ENCODE measurements around the gene LGALS14. TPM values are rescaled to one million over a fixed set of nuclear protein-coding genes. Genes with fewer than 3 reads are reported as not detected.
"Not testable (repeated sequence)": the region's sequence is repeated elsewhere in the genome, so short reads cannot be mapped to it uniquely, and the experiment has no call there.

Gene LGALS14, protein sequence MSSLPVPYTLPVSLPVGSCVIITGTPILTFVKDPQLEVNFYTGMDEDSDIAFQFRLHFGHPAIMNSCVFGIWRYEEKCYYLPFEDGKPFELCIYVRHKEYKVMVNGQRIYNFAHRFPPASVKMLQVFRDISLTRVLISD
- 0.71 to 0.92 TPM (median 0.72 TPM) in 3 replicates for total RNA-seq

DNA sequence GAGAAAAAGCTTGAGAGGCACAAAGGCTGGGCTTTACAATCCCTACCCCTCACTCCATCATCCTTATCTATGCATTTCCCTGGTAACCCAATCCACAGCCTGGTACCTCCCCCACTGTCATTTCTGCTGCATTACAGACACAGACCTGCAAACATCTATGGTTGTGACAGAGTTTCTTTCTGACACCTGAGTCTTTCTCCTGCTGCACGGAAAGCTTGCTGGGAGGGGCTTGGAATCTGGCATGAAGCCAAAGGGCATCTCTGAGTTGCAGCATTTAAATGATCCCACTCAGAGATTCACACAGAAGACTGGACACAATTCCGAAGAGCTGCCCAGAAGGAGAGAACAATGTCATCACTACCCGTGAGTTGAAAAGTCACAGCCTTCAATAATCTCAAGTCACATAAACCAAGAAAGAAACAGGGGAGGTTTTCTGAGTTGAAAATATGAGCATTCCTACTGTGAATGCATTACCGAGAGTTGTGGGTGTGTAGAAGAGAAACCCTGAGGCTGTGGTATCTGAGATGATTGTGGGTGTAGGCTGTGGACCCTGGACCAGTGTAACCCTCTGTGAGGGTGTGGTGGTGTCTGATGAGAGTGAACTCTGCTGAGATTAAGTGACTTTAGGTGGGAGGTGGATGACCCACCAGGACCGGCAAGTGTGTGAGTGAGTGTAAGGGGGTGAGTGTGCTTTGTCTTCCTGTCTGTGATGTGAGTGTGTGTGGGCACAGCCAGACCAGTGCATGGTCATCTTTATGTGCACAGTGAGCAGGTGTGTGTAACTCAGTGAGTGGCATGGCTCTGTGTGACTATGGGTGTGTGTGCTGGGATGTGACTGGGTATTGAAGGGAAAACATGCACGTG lies at the start of gene LGALS14:
Gene LGALS14 (plus strand): TSS at position 301 of the 864 bp plus-strand sequence. CDS start 48 bp downstream, at position 349.
- no peak within 1 kb of the TSS for H3K4me3 Mint-ChIP-seq
- TF ChIP-seq, protein P1, sequence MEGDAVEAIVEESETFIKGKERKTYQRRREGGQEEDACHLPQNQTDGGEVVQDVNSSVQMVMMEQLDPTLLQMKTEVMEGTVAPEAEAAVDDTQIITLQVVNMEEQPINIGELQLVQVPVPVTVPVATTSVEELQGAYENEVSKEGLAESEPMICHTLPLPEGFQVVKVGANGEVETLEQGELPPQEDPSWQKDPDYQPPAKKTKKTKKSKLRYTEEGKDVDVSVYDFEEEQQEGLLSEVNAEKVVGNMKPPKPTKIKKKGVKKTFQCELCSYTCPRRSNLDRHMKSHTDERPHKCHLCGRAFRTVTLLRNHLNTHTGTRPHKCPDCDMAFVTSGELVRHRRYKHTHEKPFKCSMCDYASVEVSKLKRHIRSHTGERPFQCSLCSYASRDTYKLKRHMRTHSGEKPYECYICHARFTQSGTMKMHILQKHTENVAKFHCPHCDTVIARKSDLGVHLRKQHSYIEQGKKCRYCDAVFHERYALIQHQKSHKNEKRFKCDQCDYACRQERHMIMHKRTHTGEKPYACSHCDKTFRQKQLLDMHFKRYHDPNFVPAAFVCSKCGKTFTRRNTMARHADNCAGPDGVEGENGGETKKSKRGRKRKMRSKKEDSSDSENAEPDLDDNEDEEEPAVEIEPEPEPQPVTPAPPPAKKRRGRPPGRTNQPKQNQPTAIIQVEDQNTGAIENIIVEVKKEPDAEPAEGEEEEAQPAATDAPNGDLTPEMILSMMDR (IDR thresholded peaks at IDR 0.05; ENCODE audit: unreplicated experiment) = no peak
- H3K4me1 Mint-ChIP-seq = peaks cover 16% of the 10 kb centered on the region
- peak in 1 of 2 experiments; percentile 45 for DNase-seq (ENCODE audit: low spot score in 2 of 2, unreplicated experiment in 2 of 2)
- peaks cover 18% of the 10 kb centered on the region for H3K27me3 Mint-ChIP-seq (ENCODE audit: low read depth)
- no peaks in the 10 kb centered on the region for H3K36me3 Mint-ChIP-seq
- H3K27ac Mint-ChIP-seq = peak within 1 kb of the TSS; percentile 77
- H3K9me3 Mint-ChIP-seq = no peaks in the 10 kb centered on the region

DNA sequence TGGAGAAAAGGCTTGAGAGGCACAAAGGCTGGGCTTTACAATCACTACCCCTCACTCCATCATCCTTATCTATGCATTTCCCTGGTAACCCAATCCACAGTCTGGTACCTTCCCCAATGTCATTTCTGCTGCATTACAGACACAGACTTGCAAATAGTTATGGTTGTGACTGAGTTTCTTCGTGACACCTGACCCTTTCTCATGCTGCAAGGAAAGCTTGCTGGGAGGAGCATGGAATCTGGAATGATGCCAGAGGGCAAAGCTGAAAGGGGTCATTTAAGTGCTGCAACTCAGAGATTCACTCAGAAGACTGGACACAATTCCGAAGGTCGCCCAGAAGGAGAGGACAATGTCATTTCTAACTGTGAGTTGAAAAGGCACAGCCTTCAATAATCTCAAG lies 48.7 kb upstream of the LGALS14 start, which contains the start of gene LGALS16:
Gene LGALS16 (plus strand): TSS at position 301 of the 400 bp plus-strand sequence. CDS start 49 bp downstream, at position 350.
- peaks cover 67% of the 10 kb centered on the region for H3K27me3 Mint-ChIP-seq (ENCODE audit: low read depth)
- DNase-seq (ENCODE audit: low spot score in 2 of 2, unreplicated experiment in 2 of 2) = no peak
- no peak within 1 kb of the TSS for H3K27ac Mint-ChIP-seq
- no peaks in the 10 kb centered on the region for H3K4me1 Mint-ChIP-seq
- H3K9me3 Mint-ChIP-seq = no peaks in the 10 kb centered on the region
- no peak within 1 kb of the TSS for H3K4me3 Mint-ChIP-seq
- TF ChIP-seq, protein P1 (IDR thresholded peaks at IDR 0.05; ENCODE audit: unreplicated experiment) = no peak
- no peaks in the 10 kb centered on the region for H3K36me3 Mint-ChIP-seq

DNA sequence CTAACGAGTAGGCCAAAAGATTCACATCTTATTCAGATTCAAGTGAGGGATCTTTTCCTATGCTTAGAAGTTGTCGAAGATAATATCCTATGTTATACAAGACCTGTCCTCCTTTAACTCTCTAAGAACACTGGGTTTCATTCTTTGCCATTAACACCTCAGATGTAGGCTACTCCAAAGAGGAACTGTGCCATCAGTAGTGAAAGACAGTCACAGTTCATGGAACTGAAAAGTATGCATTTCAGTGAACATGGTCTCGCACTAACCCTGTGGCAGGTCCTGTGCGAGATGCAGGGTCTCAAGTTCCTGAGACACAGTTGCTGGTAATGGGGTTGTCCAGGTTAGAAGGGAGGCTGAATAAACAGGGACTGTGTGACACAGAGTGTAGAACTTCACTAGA lies 44.5 kb upstream of the LGALS14 start:
- TF ChIP-seq, protein P1 (IDR thresholded peaks at IDR 0.05; ENCODE audit: unreplicated experiment) = no peak
- H3K27me3 Mint-ChIP-seq (ENCODE audit: low read depth) = peaks cover 43% of the 10 kb centered on the region
- no peaks in the 10 kb centered on the region for H3K4me1 Mint-ChIP-seq
- no peak for DNase-seq (ENCODE audit: low spot score in 2 of 2, unreplicated experiment in 2 of 2)
- H3K27ac Mint-ChIP-seq = no peak overlapping the region
- no peaks in the 10 kb centered on the region for H3K36me3 Mint-ChIP-seq
- no peak overlapping the region for H3K4me3 Mint-ChIP-seq
- H3K9me3 Mint-ChIP-seq = no peaks in the 10 kb centered on the region

DNA sequence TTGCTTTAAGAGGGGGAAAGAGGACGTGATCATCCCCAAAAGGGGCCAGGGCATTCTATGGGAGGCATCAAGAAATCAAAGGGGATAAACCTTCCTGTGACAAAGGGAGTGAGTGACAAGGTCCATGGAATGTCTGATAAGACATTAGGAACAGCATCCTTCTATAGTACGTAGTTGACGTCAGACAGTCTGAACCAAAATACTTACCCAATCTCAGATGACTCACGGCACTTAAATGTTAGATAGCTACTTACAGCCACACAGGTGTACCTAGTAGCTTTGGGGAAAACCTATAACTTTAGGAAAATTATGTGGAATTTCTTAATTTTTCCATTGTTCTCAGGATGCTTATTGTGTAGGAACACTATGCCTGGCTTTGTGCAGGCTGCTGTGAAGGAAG lies 43.6 kb upstream of the LGALS14 start:
- TF ChIP-seq, protein P1 (IDR thresholded peaks at IDR 0.05; ENCODE audit: unreplicated experiment) = no peak
- Mint-ChIP-seq H3K4me3 (no peak overlapping the region), H3K27ac (no peak overlapping the region), H3K27me3 (ENCODE audit: low read depth) (peaks cover 41% of the 10 kb centered on the region), H3K9me3 (no peaks in the 10 kb centered on the region), H3K36me3 (no peaks in the 10 kb centered on the region), H3K4me1 (no peaks in the 10 kb centered on the region)
- no peak for DNase-seq (ENCODE audit: low spot score in 2 of 2, unreplicated experiment in 2 of 2)

DNA sequence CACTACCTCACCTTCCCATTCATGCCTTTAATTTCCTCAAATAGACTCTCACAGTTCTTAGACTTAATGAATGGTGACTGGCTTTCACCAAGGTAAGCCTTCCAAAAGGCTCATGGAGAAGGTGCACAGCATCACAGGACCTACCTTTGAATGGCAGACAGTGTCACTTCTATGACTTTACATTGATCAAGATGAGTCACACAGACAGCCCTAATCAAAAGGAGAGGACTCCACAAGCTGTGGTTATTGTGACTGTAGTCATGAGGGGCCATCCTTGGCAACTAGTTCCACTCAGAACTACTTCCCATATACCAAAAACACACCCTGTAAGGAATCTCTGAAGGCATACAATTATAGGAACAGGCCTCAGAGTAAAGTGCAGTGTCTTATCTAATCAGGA lies 42.7 kb upstream of the LGALS14 start:
- Mint-ChIP-seq H3K27ac (no peak overlapping the region), H3K9me3 (no peaks in the 10 kb centered on the region), H3K4me1 (no peaks in the 10 kb centered on the region), H3K36me3 (no peaks in the 10 kb centered on the region), H3K27me3 (ENCODE audit: low read depth) (peaks cover 33% of the 10 kb centered on the region), H3K4me3 (no peak overlapping the region)
- DNase-seq (ENCODE audit: low spot score in 2 of 2, unreplicated experiment in 2 of 2) = no peak
- TF ChIP-seq, protein P1 (IDR thresholded peaks at IDR 0.05; ENCODE audit: unreplicated experiment) = no peak

DNA sequence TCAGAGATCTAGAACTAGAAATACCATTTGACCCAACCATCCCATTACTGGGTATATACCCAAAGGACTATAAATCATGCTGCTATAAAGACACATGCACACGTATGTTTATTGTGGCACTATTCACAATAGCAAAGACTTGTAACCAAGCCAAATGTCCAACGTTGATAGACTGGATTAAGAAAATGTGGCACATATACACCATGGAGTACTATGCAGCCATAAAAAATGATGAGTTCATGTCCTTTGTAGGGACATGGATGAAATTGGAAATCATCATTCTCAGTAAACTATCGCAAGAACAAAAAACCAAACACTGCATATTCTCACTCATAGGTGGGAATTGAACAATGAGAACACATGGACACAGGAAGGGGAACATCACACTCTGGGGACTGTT lies 34.4 kb upstream of the LGALS14 start:
- H3K27ac Mint-ChIP-seq; H3K4me1 Mint-ChIP-seq; DNase-seq (ENCODE audit: low spot score in 2 of 2, unreplicated experiment in 2 of 2); H3K9me3 Mint-ChIP-seq; H3K4me3 Mint-ChIP-seq; H3K36me3 Mint-ChIP-seq: not testable (repeated sequence)
- peaks cover 33% of the 10 kb centered on the region for H3K27me3 Mint-ChIP-seq (ENCODE audit: low read depth)

All from mesothelial cell of epicardium (in vitro differentiated cells).